Body of pancreas (tissue), 4 donors: Measurements from ENCODE around the gene RFX4. TPM values are rescaled to one million over a fixed set of nuclear protein-coding genes. Genes with fewer than 3 reads are reported as not detected.

ENCODE experiments used
- ATAC-seq: fragments of 150-250 bp; one replicate; pipeline ENCODE4 v1.9.1; 2016
- DNase-seq, 4 donors: peaks; one replicate each; pipeline ENCODE4 v3.0.0-alpha.2; 2019
- H3K27ac ChIP-seq, 4 donors: fragments of 200-600 bp; sonication (generic); 1 replicate in 3 of 4; 2 replicates in 1 of 4; pipeline versions ENCODE4 v1.5.1 to v1.6.1; 2016 to 2019; ENCODE audit warnings: mild to moderate bottlenecking in 1 of 4, mixed read lengths in 1 of 4, moderate library complexity in 1 of 4
- H3K27me3 ChIP-seq, 2 donors: fragments of 200-600 bp; sonication (generic); one replicate each; pipeline ENCODE4 v1.6.0; 2016; ENCODE audit warnings: mild to moderate bottlenecking in 1 of 2
- H3K36me3 ChIP-seq, 2 donors: fragments of 200-600 bp; sonication (generic); replicated peaks in 1 of 2; 2 replicates each; pipeline ENCODE4 v1.5.1; 2016; ENCODE audit warnings: low read depth in 2 of 2; ENCODE audit not compliant: insufficient read depth in 1 of 2
- H3K4me1 ChIP-seq: fragments of 200-600 bp; sonication (generic); one replicate; pipeline ENCODE4 v1.6.0; 2016
- H3K4me3 ChIP-seq, 2 donors: fragments of 200-600 bp; sonication (generic); 1 replicate in 1 of 2; 2 replicates in 1 of 2; pipeline ENCODE4 v1.5.1; 2016 to 2019
- H3K9me3 ChIP-seq, 3 donors: fragments of 200-600 bp; sonication (generic); 1 replicate in 2 of 3; 2 replicates in 1 of 3; pipeline ENCODE4 v1.5.1; 2016
- CTCF ChIP-seq, 7 experiments: fragments of 450-650 bp in 4 of 7; fragments of 200-600 bp in 3 of 7; sonication (generic) in 3 of 7; IDR thresholded peaks; one replicate each; pipeline ENCODE4 v1.5.1; 2016 to 2019; ENCODE audit warnings: antibody characterized with exemption in 7 of 7
- POLR2A ChIP-seq, 3 donors: fragments of 450-650 bp; IDR thresholded peaks; one replicate each; pipeline ENCODE4 v1.6.1; 2016; ENCODE audit warnings: antibody characterized with exemption in 3 of 3, mild to moderate bottlenecking in 2 of 3
- WGBS, 2 donors: methylation state at CpG; one replicate each; pipeline ENCODE4 v1.1.5; 2017; 5-methylcytosine and 5-hydroxymethylcytosine counted together
- intact Hi-C: fragments of 100-400 bp; cut with DNase I; formaldehyde crosslinking; loops from one replicate; pipeline ENCODE4 v1.15.1; 2023
- total RNA-seq, 2 donors: library from RNA; depleted of rRNA; stranded (reverse); fragments of >200 nt; gene quantifications; one replicate each; pipeline ENCODE4 v1.1.0, GENCODE V29; 2016

Gene RFX4
- total RNA-seq, 2 donors from 2014 or later, result not detected

GRCh38 chr12:106764220-106764619, 181.4 kb downstream of the RFX4 start:
- ATAC-seq (no peak), DNase-seq (no peak)
- no peak for TF ChIP-seq CTCF (IDR thresholded peaks at IDR 0.05)
- no peak for TF ChIP-seq POLR2A (IDR thresholded peaks at IDR 0.05)
- Histone ChIP-seq H3K36me3 (no peaks in the 10 kb centered on the region), H3K27ac (peak overlapping the region in 3 of 4 donors; percentile 13 to 37 (median 17)), H3K27me3 (no peaks in the 10 kb centered on the region), H3K4me3 (no peak overlapping the region), H3K9me3 (no peaks in the 10 kb centered on the region), H3K4me1 (peaks cover 26% of the 10 kb centered on the region)
- intact Hi-C loops, result no loop called here

GRCh38 chr12:106764738-106765137, 181.9 kb downstream of the RFX4 start:
- no peak for DNase-seq
- H3K4me3 ChIP-seq, result no peak overlapping the region
- TF ChIP-seq CTCF (IDR thresholded peaks at IDR 0.05), result no peak
- no peak for ATAC-seq
- no peaks in the 10 kb centered on the region for H3K36me3 ChIP-seq
- peak overlapping the region in 3 of 4 donors; percentile 13 to 37 (median 17) for H3K27ac ChIP-seq
- H3K4me1 ChIP-seq, result peaks cover 26% of the 10 kb centered on the region
- intact Hi-C loops, result no loop called here
- 72 to 78% methylated on average over 3 of the region's 3 CpGs for WGBS, 2 donors
- no peaks in the 10 kb centered on the region for H3K9me3 ChIP-seq
- H3K27me3 ChIP-seq, result no peaks in the 10 kb centered on the region

GRCh38 chr12:106766393-106766826, 183.6 kb downstream of the RFX4 start:
- DNase-seq (peak; percentile 23 to 58 (median 48)), ATAC-seq (no peak)
- intact Hi-C loops, result no loop called here
- peaks cover 33% of the 10 kb centered on the region for H3K4me1 ChIP-seq
- no peaks in the 10 kb centered on the region for H3K27me3 ChIP-seq
- 58 to 60% methylated on average over 8 of the region's 8 CpGs for WGBS, 2 donors
- TF ChIP-seq CTCF (IDR thresholded peaks at IDR 0.05) (no peak), POLR2A (IDR thresholded peaks at IDR 0.05) (no peak)
- no peaks in the 10 kb centered on the region for H3K36me3 ChIP-seq
- no peaks in the 10 kb centered on the region for H3K9me3 ChIP-seq
- no peak overlapping the region for H3K4me3 ChIP-seq
- H3K27ac ChIP-seq, result peak overlapping the region in 3 of 4 donors; percentile 59 to 95 (median 81)

GRCh38 chr12:106767206-106767605, 184.4 kb downstream of the RFX4 start:
- Histone ChIP-seq H3K27ac (peak overlapping the region; percentile 58 to 95 (median 70)), H3K27me3 (no peaks in the 10 kb centered on the region), H3K36me3 (no peaks in the 10 kb centered on the region), H3K4me3 (no peak overlapping the region), H3K9me3 (no peaks in the 10 kb centered on the region), H3K4me1 (peaks cover 36% of the 10 kb centered on the region)
- no peak for DNase-seq
- TF ChIP-seq POLR2A (IDR thresholded peaks at IDR 0.05) (no peak), CTCF (IDR thresholded peaks at IDR 0.05) (no peak)
- ATAC-seq, result no peak
- intact Hi-C loops, result no loop called here
- WGBS, 2 donors, result 37 to 48% methylated on average over 2 of the region's 2 CpGs
